Measurements from ENCODE around the gene APBB2.

DNA sequence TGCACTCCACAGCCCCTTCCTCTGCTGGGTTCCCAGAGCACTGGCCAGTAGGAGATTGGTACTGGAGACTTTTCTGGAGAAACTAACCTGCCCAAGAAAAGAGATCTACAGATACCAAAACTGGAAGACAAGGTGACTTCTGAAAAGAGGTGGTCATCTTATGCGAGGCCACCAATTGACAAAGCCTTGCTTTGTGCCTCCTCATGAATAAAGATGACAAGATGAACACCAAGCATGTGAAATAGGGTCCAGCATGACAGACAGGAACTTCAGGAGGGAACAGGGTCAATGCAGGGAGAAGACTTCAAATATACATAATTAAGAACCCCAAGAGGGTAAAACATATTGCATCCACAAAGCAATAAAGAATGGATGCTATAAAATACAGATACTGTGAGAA, 137.9 kb downstream of the APBB2 start:
- TF ChIP-seq CTCF (conservative IDR thresholded peaks at IDR 0.05) (no peak), EZH2 (IDR thresholded peaks at IDR 0.05; ENCODE audit: low read depth) (no peak)
